Stimulated activated CD4-positive, alpha-beta T cell treated with anti-CD3 and anti-CD28 coated beads, Interleukin-4, amount 100 ng/mL, for 48 hours (primary cell): Measurements from ENCODE around the gene ACAD11.
A peak's percentile ranks its signal among the peaks of the same experiment; 100 is the strongest.

Source experiments
- DNase-seq, 2 donors: peaks; one replicate each; pipeline ENCODE4 v3.0.0-alpha.2; 2020; ENCODE audit warnings: low read depth in 2 of 2

The ACAD11 gene

DNA sequence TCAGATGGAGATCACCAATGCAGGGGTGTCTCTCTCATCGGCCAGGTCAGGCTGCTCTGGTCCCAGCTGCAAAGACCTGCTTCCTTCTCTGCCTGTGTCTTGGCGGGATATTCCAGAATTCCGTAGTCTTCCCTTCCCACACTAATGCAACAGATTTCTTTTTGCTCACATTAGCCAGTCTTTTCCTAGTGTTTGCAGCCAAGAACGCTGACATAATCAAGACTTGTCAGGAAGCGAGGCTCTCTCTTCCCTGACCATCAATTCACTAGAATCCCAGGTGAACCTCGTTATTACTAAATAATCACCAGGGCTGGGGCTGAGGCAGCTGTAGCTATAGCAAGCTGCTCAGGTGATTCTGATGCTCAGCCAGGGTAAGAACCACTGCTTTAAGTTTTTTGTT is 105.8 kb downstream of the ACAD11 start:
- no peak for DNase-seq

DNA sequence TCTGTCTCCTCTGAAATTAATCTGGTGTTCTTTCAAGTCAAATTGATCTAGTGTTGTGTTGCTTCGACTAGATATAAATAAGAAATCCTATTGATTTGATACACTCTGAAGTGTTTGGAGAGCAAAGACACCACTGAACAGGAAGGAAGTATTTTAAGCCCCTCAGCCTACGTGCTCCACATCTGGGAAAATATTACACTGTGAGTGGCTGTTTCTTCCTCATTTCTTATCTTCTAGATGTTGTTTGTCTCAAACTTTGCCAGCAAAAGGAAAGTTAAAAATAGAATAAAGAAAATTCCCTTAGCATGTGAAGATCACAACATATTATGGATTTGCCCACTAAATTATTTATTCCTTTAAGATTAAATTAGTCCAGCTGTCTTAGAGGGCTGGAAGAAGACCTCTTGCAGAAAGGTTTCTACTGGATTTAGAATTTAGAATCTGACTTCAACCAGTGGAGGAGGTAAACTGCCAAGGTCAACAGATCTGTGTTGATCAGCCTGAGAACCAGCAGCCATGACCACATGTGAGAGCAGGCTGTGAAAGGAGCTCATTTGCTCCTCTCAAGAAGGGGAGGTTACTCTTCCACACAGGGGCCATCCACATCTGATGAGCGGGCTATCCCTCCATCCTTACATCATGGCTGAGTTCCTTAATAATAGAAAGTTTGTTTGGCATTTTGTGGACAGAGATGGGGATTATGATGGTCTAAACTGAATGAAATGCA is 108.9 kb downstream of the ACAD11 start:
- no peak for DNase-seq

DNA sequence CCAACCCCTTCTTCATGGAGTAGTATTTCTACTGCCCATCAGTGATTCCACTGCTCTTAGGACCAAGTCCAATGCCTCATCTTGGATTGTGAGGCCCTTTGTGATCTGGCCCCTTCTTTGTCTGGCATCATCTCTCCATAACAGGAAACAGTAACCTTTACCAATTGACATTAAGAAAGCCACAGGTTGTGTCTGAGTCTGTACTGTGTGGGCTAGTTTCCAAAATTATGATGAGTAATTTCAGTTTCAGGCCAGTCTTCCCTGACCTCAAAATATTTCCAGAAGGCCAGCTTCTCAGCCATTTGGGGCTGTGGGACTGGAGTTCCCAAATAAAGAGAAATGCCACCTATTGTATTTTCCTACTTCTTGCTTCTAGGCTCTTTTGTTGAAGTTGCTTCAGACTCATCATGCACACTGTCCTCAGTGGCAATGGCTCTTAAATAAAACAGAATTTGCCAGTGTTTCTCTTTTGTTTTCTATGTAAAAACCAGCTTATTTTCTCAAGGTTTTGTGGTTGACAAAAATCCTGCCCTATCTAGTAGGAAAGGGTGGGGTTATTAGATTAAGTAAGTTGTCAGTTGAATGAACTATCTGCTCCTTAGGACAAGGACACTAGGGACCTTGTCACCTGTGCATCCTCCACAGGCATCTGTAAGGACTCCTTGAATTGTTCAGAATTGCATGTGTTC is 109.6 kb downstream of the ACAD11 start:
- no peak for DNase-seq

DNA sequence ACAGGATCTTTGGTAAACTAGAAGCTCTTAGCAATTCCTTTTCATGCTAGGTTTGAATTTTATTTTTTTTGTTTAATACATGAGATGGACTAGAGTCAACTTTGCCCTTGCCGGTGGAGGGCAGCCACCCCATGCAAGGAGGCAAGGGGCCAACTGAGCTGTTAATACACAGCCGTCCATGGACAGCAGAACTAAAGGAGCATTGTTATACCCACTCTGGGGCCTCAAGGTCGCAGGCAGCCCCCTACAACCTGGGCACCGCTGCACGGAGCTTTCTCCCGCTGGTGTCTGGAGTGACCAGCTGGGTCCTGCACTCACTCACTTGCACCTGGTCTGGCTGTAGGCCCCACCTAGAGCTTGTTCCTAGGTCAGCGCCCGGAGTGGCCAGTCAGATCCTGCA is 110.4 kb downstream of the ACAD11 start:
- no peak for DNase-seq

DNA sequence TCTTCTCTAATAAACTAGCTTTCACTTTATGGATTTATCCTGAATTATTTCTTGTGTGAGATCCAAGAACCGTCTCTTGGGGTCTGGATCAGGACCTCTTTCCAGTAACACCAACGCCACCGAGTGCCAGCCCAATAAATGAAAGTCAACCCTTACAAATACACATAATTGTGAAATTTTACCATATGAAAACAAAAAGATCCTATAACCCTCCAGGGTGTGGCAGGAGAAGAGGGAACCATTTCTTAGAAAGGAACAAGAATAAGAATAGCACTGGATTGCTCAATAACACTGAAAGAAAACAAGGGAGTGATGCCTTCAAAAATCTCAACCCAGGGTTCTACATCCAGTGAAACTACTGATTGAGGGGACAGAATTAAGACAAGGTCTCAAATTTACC is 114.1 kb downstream of the ACAD11 start:
- DNase-seq: no peak

DNA sequence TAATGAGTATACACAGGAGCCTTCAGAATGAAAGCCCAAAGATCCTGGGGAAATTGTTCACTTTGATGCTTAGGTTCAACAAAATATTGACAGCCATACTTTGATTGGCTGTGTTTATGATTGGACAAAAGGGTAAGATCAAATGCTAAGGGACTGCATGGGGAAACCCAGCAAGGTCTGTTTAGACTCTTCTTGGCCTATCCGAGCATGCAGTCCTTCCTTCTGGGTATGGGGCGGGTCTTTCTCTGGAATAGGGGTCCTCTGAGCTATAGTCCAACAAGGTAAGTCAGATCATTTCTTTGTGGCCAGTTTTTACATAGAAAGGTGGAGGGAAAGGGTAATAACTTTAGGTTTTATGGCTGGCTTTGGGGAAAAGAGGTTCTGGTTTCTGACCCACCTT is 115.5 kb downstream of the ACAD11 start:
- DNase-seq: no peak

DNA sequence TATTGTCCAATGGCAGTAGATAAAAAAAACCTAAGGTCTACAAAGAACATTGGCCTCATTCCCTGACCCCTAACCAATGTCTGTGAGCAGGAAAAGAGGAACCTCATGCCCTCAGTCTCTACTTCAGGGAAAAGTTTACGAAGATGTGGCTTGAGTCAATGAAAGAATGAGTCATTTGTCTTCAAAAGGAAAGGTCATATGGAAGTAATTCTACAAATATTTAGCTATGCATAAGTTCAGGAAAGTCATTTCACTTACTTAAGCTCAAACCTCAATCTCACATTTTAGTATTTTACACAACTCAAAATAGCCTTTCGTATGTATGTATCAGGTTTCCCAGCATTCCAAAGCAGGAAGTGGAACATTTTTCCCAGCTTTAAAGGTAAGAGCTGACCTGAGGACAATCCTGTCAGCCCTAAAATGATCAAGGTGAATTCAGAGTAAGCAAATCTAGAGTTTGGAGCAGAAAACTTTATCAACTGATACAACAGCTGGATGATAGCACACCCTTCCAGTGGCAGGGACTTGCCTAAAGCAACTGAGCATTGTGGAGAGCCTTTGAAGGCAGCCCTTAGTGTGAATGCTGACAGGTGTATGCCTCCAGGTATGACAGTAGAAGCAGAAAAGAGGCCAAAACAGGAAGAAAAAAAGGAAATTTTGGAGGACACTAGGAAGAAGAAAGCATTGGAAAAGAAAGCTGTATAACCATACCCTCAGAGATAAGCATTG is 116.4 kb downstream of the ACAD11 start:
- DNase-seq: no peak

DNA sequence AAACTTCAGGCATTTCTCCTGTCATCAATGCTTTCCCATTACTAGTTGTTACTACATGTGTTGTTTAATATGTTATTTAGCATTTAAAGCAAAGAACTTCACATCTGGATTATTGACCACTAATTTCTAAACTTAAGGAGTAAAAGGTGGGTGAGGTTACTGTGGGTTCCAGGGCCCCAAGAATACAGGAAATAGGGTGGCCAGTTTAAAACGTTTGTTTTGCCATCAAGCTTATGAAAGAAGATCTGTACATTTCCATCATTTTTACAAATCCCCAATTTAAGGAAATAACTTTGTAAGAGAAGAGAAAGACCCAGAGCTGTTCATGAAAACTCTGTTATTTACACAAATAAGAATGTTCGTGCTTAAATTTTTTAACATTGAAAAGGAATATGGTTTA is 117.0 kb downstream of the ACAD11 start:
- no peak for DNase-seq

DNA sequence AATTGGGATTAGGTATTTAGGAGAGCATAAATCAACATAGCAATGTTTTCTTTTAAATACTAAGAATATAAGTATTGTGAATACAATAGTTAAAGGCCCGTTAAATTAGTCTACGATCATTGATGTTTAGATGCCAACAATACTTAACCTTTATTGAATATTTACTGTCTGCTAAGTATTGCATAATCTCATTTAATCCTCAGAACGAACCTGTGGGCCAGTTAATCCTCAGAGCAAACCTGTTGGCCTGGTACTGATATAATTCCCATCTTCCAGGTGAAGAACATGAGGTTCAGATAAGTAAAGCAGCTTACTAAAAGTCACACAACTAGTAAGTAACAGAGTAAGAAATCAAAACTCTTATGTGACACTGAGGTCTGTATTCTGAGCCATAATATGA is 119.9 kb downstream of the ACAD11 start:
- no peak for DNase-seq

DNA sequence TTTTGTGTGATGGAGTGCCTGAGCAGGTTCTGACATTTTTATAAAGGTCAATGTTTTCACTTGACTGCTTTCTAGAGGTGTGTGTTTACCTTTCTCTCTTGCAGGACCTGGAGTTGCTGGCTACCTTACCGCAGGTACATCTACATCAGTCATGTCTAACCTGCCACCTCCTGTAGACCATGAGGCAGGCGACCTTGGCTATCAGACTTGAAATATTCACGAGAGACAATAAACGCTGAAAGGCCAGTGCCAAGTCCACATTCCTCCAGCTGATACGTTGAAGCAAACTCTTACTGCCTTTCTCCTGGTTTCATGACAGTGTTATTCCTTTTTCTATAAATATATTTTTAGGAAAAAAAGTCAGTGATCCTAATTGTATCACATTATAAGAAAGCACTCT is 121.5 kb downstream of the ACAD11 start:
- DNase-seq: no peak

DNA sequence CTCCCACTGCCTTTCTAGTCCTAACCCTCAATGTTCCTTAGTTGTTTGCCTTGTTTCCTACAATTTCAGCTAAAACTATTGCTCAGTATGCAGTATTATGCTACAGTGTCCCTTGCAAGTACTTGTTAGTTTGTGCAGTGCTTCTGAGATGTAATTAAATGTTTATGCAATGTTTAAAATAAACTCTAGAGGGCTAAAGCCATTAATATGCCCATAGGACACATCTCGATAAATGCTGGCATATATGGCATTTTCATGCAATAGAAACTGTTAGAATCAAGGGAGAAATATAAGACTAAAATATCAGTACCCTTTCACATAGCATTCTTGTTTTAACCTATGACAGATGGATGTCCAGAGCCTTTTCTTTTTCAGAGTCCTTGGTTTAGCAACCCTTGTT is 122.3 kb downstream of the ACAD11 start:
- no peak for DNase-seq

DNA sequence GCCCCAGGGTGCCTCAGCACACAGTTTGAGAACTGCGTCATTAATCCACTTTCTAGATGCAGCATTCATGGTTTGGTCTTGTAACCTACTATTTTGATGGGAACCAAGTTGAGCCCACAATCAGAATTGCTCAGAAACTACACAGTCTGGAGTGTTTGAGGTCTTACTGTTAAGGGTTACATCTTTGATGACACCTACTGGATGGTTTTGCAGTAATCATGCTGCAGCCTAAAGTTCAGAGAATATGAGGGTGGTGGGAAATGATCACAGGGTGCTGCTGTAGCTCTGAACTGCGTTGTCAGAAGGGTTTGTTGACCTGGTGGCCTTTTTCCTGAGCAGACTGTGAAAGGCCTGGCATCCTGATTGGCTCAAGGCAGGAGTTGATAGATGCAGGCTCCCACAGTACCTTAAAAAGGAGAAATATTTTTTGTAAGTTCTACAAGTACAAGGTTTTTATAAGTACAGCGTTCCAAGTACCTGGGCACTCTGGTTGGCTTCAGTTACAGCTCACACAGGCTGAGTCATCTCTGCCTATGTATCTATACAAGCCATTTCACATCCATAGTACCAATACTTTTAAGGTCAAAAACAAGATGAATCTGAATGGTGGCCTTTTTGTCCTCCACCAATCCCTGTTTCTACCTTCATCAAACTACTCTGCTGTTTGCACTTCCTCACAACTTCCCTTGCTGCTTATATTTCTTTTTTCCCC is 123.0 kb downstream of the ACAD11 start:
- DNase-seq: no peak

DNA sequence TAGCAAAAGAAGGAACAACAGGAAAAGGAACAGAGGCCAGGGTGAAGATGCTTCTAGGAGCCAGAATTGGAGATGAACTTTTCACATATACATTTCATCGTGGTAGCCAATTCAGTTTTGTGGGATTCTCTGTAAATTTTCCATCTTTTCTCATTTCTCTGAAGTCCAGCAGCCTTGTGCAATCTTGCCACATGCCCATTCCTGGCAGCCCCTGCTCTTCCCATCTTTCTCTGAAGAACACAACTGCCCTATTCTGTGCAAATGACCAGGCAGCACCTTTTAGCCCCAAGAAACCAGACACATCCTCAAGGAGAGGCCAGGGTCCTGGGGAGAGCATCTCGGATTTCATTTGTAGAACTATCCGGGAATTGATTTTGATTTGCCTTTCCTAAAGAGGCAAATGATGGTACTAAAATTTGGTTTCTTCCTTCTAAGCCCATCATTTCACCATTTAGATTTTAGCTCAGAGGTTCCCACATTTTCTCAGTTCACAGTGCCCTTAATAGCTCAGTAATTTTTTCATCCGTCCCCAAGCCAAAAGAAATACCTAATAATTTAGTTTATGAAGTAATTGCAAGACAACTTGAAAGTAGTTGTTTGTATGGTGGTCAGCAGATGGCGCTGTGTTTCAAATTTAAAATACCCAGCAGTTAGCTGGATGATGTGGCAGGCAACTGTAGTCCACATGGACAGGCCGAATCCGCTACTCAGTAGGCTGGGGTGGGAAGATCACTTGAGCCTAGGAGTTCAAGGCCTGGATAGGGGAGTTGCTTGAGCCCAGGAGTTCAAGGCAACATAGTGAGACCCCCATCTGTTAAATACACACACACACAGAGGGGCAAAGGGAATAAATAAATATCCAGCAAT is 123.8 kb downstream of the ACAD11 start:
- DNase-seq: peak; percentile 38 to 44

DNA sequence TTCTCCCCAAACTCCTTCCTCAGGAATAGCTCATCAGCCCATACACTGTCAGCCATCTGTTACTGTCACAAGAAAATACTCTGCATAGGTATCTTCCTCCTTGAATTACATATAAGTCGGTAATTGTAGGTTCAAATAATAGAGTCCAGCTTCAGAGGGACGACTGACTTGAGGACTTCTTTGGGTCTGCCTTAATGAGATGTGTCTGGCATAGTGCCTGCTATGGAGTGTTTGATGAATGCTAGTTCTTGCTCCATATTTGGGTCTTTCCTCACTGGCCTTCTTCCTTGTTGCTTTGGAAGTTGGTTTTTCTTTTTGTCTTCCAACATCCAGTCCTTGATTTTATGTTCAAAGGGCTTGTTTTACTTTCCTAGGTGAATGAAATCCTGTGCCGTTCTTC is 129.0 kb downstream of the ACAD11 start:
- DNase-seq: no peak

DNA sequence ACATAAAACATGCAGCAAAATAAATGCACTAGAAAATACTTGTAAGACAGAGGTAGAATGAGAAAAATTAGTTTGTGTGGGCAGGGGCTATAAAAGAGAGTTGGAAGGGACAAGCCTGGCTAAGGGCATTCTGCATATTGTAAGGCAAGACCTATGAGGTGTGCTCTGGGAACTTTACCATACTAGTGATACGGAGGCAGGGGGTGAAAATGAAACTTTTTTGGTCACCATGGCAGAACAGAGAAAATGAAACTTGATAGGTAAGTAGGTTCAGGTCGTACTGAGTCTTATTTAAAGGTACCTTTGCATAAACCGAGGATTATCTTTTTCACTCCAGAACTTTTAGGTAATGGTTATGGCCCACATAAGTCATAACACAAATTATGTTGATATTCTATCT is 137.3 kb downstream of the ACAD11 start:
- no peak for DNase-seq

DNA sequence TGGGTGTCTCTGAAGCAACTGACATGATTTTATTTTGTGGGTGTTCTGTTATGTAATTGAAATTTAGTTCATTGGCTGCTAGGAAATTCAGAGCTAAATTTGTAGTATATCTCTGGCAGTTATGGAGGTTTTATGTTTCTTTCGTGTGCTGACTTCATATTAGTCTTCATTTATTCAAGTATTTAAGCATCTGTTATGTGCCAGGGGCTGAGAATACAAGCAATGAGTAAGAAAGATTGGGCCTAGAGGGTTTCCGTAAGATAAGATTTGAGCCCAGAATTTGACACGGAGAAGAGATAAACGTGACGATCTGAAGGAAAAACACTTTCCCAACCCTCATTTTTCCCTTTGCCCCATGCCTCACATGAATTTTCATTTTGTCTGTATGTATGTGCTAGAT is 137.7 kb downstream of the ACAD11 start:
- DNase-seq: no peak

DNA sequence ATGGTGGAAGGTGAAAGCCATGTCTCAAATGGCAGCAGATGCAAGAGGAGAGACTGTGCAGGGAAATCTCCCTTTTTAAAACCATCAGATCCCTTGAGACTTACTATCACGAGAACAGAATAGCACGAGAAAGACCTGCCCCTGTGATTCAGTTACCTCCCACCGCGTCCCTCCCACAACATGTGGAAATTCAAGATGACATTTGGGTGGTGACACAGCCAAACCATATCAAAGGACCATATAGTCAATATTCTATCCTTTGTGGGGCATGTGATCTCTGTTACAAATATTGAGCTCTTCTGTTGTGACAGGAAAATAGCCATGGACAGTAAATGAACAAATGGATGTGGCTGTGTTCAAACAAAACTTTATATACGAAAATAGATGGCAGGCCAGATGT is 139.7 kb downstream of the ACAD11 start:
- no peak for DNase-seq

DNA sequence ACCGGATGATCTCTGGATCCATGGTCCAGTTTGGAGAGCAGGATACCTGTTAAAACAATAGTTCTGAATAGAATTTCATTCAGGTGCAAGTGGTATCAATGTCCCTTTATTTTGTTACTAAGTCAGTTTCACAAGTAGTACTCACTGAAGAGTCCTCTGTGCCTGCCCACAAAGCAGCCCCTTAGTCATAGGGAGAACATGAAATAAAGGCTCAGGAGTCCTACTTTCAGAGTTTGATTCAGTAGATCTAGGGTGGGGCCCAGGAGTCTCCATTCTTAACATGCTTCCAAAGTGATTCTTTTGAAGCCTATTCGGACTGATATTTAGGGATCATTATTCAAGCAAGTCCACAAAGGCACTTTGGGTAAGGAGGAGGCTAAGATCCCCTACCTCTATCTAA is 142.3 kb downstream of the ACAD11 start:
- no peak for DNase-seq

DNA sequence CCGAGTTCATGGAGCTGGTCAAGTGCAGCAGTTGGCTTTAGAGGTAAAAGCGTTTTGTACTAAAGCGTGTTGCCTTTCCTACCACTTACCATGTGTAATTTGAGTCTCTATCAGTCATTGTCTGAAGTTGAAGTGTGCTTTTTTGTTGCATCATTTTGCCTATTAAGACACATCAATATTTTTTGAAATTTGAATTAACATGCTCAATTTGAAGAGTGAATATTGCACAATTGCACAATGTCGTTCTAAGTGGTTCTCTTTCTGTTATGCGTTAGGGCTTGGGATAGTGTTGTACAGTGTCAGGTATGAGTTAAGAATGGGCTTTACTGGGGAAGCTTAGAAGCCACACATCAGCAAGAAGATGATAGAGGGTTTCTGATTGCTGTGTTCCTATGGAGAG is 146.6 kb downstream of the ACAD11 start:
- DNase-seq: no peak

DNA sequence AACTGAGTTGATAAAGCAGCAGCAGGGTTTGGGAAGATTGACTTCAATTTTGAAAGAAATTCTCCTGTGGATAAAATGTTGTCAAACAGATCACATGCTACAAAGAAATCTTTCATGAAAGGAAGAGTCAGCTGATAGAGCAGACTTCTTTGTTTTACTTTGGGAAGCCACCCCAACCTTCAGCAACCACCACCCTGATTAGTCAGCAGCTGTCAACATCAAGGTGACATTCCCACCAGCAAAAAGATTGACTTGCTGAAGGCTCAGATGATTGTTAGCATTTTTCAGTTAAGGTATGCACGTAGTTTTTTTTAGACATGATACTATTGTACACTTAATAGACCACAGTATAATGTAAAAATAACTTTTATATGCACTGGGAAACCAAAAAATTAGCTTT is 150.1 kb downstream of the ACAD11 start:
- no peak for DNase-seq

DNA sequence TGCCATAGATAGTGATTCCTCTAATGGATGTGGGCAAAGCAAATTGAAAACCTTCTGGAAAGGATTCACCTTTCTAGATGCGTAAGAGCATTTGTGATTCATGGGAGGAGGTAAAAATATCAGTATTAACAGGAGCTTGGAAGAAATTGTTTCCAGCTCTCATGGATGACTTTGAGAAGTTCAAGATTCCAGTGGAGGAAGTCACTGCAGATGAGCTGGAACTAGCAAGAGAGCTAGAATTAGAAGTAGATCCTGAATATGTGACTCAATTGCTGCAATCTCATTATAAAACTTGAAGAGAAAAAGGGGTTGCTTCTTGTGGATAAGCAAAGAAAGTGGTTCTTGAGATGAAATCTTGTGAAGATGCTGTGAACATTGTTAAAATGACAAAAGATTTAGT is 150.5 kb downstream of the ACAD11 start:
- DNase-seq: no peak
